GM18909 (cell line): ENCODE results near the gene TOMM40.
"Not testable (repeated sequence)": the region's sequence is repeated elsewhere in the genome, so short reads cannot be mapped to it uniquely, and the experiment has no call there.

Experiments used
- ATAC-seq: cut with Tn5 transposase; IDR thresholded peaks from one replicate; pipeline ENCODE4 v1.9.1; 2021; ENCODE audit warnings: mild to moderate bottlenecking; ENCODE audit not compliant: unreplicated experiment, poor library complexity

Gene TOMM40

GRCh38 chr19:44891016-44891882, at the start of gene TOMM40:
Gene TOMM40 (plus strand): TSS chr19:44891254. CDS start chr19:44891416, 162 bp downstream.
- ATAC-seq: peak; percentile 71

- ATAC-seq: no peak
Measured at GRCh38 chr19:44845286-44845611, 45.8 kb upstream of the TOMM40 start.

GRCh38 chr19:44845612-44846454, 45.2 kb upstream of the TOMM40 start, which contains the start of gene NECTIN2:
Gene NECTIN2 (plus strand): TSS chr19:44846297. CDS start chr19:44846526, 229 bp downstream.
- no peak for ATAC-seq

GRCh38 chr19:44846455-44847143, 44.5 kb upstream of the TOMM40 start:
- no peak for ATAC-seq

DNA sequence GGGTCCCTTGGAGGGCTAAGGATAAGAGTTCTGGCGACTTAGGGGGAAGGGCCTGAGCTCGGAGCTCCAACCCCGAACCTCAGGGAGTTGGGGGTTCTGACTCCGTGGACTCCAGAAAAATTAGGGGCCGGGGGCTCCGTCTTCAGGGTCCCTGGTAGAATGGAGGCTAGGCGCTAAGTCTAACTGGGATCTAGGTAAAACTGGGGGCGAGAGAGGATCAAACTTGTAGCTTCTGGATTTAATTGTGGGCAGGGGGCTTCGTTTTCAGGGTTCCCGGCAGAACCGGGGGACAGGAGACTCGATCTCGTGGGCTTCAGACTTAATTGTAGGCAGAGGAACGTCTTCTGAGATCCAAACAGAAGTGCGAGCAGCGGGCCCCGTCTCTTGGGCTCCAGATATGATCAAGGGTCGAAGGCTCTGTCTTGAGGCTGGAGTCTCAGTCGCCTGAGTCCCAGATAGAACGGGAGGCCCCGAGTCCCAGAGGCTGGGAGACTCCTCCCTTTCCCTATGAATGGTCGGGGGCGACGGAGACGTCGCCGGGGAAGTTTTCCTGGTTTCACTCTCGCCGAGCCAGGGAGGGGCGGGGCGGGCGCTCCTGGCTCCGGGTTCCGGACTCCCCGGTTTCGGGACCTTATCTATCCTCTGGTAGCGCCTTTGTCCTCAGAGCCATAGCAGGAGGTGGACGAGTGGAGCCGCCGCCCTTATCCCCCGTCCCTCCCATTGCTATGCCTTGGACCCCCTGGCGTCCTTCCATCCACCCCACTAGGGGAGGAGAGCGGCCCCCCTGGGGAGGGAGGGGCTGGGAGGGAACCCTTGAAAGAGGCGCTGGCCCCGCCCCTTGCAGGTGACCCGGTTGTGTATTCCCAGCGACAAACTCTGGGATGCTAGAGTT, 43.7 kb upstream of the TOMM40 start:
- ATAC-seq: no peak

GRCh38 chr19:44848036-44848811, 42.8 kb upstream of the TOMM40 start:
- no peak for ATAC-seq

GRCh38 chr19:44848812-44849447, 42.1 kb upstream of the TOMM40 start:
- ATAC-seq: no peak

- ATAC-seq: no peak
Measured at GRCh38 chr19:44850641-44851109, 40.4 kb upstream of the TOMM40 start.

- ATAC-seq: no peak
Measured at GRCh38 chr19:44851427-44851826, 39.6 kb upstream of the TOMM40 start.

DNA sequence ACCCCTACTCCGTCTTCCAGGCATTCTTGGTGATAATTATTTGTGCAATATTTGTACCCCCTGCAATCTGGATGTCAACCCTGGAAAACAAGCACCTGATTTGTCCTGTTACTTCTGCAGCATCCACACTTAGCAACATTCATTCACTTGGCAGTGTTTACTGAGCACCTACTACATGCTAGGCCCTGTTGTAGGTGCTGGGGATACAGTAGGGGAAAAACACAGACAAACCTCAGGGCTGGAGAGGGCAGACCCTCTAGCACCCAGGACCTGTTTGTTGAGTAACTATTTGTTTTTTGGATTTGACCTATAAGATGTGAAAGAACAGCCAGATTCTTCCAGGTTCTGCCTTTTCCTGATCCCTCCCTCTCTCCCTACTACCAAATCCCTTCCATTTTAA, 35.4 kb upstream of the TOMM40 start:
- no peak for ATAC-seq

- ATAC-seq: no peak
Measured at GRCh38 chr19:44856421-44857083, 34.5 kb upstream of the TOMM40 start.

- ATAC-seq: no peak
Measured at GRCh38 chr19:44857837-44858236, 33.2 kb upstream of the TOMM40 start.

DNA sequence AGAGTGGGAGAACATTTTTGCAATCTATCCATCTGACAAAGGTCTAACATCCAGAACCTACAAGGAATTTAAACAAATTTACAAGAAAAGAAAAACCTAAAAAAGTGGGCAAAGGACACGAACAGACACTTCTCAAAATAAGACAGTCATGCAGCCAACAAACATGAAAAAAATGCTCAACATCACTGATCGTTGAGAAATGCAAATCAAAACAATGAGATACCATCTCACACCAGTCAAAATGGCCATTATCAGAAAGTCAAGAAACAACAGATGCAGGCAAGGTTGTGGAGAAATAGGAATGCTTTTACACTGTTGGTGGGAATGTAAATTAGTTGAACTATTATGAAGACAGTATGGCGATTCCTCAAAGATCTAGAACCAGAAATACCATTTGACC, 29.5 kb upstream of the TOMM40 start:
- ATAC-seq: not testable (repeated sequence)

DNA sequence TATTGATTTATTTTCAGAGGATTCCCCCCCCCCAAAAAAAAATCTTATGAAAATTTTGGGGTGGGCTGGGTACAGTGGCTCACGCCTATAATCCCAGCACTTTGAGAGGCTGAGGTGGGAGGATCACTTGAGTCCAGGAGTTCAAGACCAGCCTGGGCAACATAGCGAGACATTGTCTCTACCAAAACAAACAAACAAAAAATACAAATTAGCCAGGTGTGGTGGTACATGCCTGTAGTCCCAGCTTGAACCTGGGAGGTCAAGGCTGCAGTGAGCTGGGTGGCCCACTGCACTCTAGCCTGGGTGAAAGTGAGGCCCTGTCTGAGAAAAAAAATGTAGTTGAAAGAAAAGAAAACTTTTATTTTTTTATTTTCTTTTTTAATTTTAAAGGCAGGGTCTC, 27.1 kb upstream of the TOMM40 start:
- ATAC-seq: no peak

- no peak for ATAC-seq
Measured at GRCh38 chr19:44865196-44865767, 25.8 kb upstream of the TOMM40 start.

DNA sequence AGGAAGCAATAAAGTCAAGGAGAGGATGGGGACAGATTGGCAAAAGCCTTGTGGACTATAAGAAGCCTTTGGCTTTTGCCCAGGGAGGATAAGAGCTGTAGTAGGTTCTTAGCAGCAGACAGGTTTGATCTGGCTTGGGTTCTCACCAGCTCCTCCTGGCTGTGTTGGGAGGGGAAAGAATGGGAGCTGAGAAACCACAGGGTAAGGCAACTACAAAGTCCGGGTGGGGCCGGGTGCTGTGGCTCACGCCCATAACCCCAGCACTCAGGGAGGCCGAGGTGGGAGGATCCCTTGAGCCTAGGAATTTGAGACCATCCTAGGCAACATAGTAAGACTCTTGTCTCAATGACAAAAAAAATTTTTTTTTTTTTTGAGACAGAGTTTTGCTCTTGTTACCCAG, 24.4 kb upstream of the TOMM40 start:
- ATAC-seq: no peak

DNA sequence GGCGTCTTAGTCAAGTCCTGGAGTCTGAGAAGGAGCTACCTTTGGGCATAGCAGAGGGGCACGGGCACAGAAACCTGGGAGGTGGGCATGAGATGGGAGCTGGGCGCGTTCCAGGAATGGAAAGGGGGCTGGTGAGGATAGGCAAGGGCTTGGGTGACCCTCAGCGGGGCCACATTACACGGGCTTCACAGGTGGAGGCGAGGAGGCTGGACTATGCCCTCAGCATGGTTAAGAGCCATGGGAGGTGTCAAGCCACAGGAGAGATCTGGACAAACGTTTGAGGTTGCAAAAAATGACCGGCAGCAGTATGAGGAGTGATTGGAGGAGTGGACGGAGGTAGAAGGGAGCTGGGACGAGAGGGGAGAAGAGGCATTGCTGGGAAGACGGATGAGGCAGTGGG, 23.5 kb upstream of the TOMM40 start:
- no peak for ATAC-seq
